K562 (cell line): ENCODE measurements around the gene WDFY2. TPM values are rescaled to one million over a fixed set of nuclear protein-coding genes. Genes with fewer than 3 reads are reported as not detected.

Source experiments
- BRD9 ChIP-seq: fragments of 450-650 bp; IDR thresholded peaks from 2 replicates; pipeline ENCODE4 v1.6.1; 2018; ENCODE audit warnings: low read depth; ENCODE audit not compliant: partially characterized antibody
- BRF1 ChIP-seq: IDR thresholded peaks from 3 replicates; pipeline ENCODE4 v1.6.1; 2011; ENCODE audit warnings: borderline replicate concordance, mild to moderate bottlenecking; ENCODE audit not compliant: insufficient read length; ENCODE audit errors: extremely low read depth
- FOXA3 ChIP-seq, 2 experiments: fragments of 450-650 bp in 1 of 2; sonication (generic) in 1 of 2; formaldehyde crosslinking; IDR thresholded peaks in 1 of 2; conservative IDR thresholded peaks in 1 of 2; 2 replicates each; pipeline versions ENCODE4 v1.4.0 to v1.8.0; 2020 to 2022; ENCODE audit warnings: mild to moderate bottlenecking in 2 of 2, missing genetic modification reagents in 1 of 2
- FOXO4 ChIP-seq: fragments of 450-650 bp; formaldehyde crosslinking; IDR thresholded peaks from 2 replicates; pipeline ENCODE4 v1.4.0; 2020; ENCODE audit warnings: mild to moderate bottlenecking, moderate library complexity
- HBP1 ChIP-seq: fragments of 450-650 bp; formaldehyde crosslinking; IDR thresholded peaks from 2 replicates; pipeline ENCODE4 v1.4.0; 2022; ENCODE audit warnings: missing genetic modification characterization
- ID3 ChIP-seq, 2 experiments: fragments of 250-450 bp in 1 of 2; fragments of 450-650 bp in 1 of 2; sonication (Bioruptor Pico) in 1 of 2; IDR thresholded peaks; 2 replicates each; pipeline versions ENCODE4 v1.6.1 to v1.8.0; 2016 to 2021; ENCODE audit warnings: mild to moderate bottlenecking in 2 of 2, moderate library complexity in 2 of 2, missing compliant biosample characterization in 1 of 2, missing genetic modification characterization in 1 of 2
- IFI16 ChIP-seq: fragments of 250-450 bp; sonication (Bioruptor Pico); IDR thresholded peaks from 2 replicates; pipeline ENCODE4 v2.1.2; 2022; ENCODE audit warnings: mild to moderate bottlenecking, inconsistent platforms
- MAX ChIP-seq: sonication (generic); formaldehyde crosslinking; IDR thresholded peaks from 2 replicates; pipeline ENCODE4 v1.9.0; 2022; ENCODE audit warnings: mild to moderate bottlenecking, missing genetic modification reagents
- MYC ChIP-seq, 2 experiments: fragments of 250-450 bp in 1 of 2; sonication (Bioruptor Pico) in 1 of 2; IDR thresholded peaks; 2 replicates each; pipeline versions ENCODE4 v1.5.1 to v1.6.1; 2012 to 2021; ENCODE audit warnings: low read depth in 2 of 2, borderline replicate concordance in 1 of 2, improper control_type of control experiment in 1 of 2, low read length in 1 of 2, mild to moderate bottlenecking in 1 of 2, moderate library complexity in 1 of 2
- NFIX ChIP-seq: fragments of 250-450 bp; sonication (Bioruptor Pico); IDR thresholded peaks from 2 replicates; pipeline ENCODE4 v1.4.0; 2020; ENCODE audit warnings: low read depth, mild to moderate bottlenecking, moderate library complexity
- PATZ1 ChIP-seq: fragments of 250-450 bp; sonication (Bioruptor Pico); IDR thresholded peaks from 2 replicates; pipeline ENCODE4 v1.5.0; 2020; ENCODE audit warnings: mild to moderate bottlenecking, borderline replicate concordance
- POLR2AphosphoS5 ChIP-seq: IDR thresholded peaks from 2 replicates; pipeline ENCODE4 v1.6.1; 2011; ENCODE audit warnings: mild to moderate bottlenecking, low read depth, low read length, moderate library complexity; ENCODE audit not compliant: control insufficient read depth, insufficient read depth
- RAD51 ChIP-seq: fragments of 450-650 bp; IDR thresholded peaks from 2 replicates; pipeline ENCODE4 v1.7.1; 2016; ENCODE audit warnings: low read depth, mild to moderate bottlenecking, borderline replicate concordance
- RUNX1 ChIP-seq: sonication (generic); IDR thresholded peaks from 2 replicates; pipeline ENCODE4 v1.6.1; 2016; ENCODE audit warnings: antibody characterized with exemption, low read depth
- SMARCA5 ChIP-seq: fragments of 450-650 bp; IDR thresholded peaks from 2 replicates; pipeline ENCODE4 v1.6.1; 2016
- TAL1 ChIP-seq: fragments of 450-650 bp; IDR thresholded peaks from 2 replicates; pipeline ENCODE4 v1.6.1; 2016; ENCODE audit warnings: mild to moderate bottlenecking
- TCF7L2 ChIP-seq: fragments of 150-350 bp; IDR thresholded peaks from 2 replicates; pipeline ENCODE4 v1.6.1; 2016; ENCODE audit warnings: low read depth, mild to moderate bottlenecking, low read length, moderate library complexity
- YBX1 ChIP-seq: fragments of 450-650 bp; IDR thresholded peaks from 2 replicates; pipeline ENCODE4 v1.7.1; 2016; ENCODE audit warnings: mild to moderate bottlenecking
- ZNF133 ChIP-seq: fragments of 250-450 bp; sonication (Bioruptor Pico); IDR thresholded peaks from 2 replicates; pipeline ENCODE4 v1.4.0; 2020; ENCODE audit warnings: mild to moderate bottlenecking
- ZNF239 ChIP-seq: fragments of 250-450 bp; sonication (Bioruptor Pico); IDR thresholded peaks from 2 replicates; pipeline ENCODE4 v1.4.0; 2020; ENCODE audit warnings: mild to moderate bottlenecking
- ZNF778 ChIP-seq: fragments of 450-650 bp; formaldehyde crosslinking; IDR thresholded peaks from 2 replicates; pipeline ENCODE4 v1.4.0; 2020; ENCODE audit warnings: mild to moderate bottlenecking, moderate library complexity
- ZNF785 ChIP-seq: fragments of 250-450 bp; sonication (Bioruptor Pico); IDR thresholded peaks from 2 replicates; pipeline ENCODE4 v1.4.0; 2020; ENCODE audit warnings: mild to moderate bottlenecking
- polyA plus RNA-seq, 8 experiments: library from polyadenylated mRNA; depleted of rRNA in 4 of 8; stranded (reverse) in 5 of 8; unstranded in 3 of 8; fragments of >200 nt; fragmentation: Nextera tagmentation in 2 of 8; fragmentation: Illumina TruSeq in 1 of 8; extraction: Ambion mirVana in 2 of 8; extraction: Trizol in 1 of 8; gene quantifications; 2 replicates each; pipeline versions ENCODE4 v1.2.1 to v1.2.3, GENCODE V29; 2011 to 2014; ENCODE audit warnings: inconsistent platforms in 1 of 8, missing spikeins in 1 of 8
- total RNA-seq, 7 experiments: library from RNA; depleted of rRNA in 6 of 7; stranded (reverse); fragments of >200 nt in 6 of 7; fragmentation: Illumina TruSeq in 2 of 7; extraction: Trizol in 2 of 7; gene quantifications; 2 replicates each; pipeline versions ENCODE4 v1.2.1 to v1.2.3, GENCODE V29; 2011 to 2021; ENCODE audit warnings: low replicate concordance in 1 of 7

Gene WDFY2
- total and polyA plus RNA-seq, 9 of the 15 experiments (the other 6 are each of a cell fraction or from before 2014, with no cell fraction given): 0.66 to 6.4 (median 4.4) TPM

GRCh38 chr13:51804295-51805172 lies 220.3 kb downstream of the WDFY2 start (continued):
- no peak for TF ChIP-seq BRF1
- TF ChIP-seq RAD51: no peak
- TF ChIP-seq MAX (CRISPR knock-in tag): no peak
- 0 out of 2 replicates have a peak, but pooled peaks have one; percentile 2 for TF ChIP-seq POLR2AphosphoS5
- no peak for TF ChIP-seq SMARCA5
- 0 out of 2 replicates have a peak, but pooled peaks have one; percentile 3 for TF ChIP-seq MYC (IDR thresholded peaks at IDR 0.05; ENCODE audit: low read depth, low read length)
- TF ChIP-seq MYC (CRISPR knock-in tag; IDR thresholded peaks at IDR 0.05; ENCODE audit: borderline replicate concordance, low read depth): no peak
- no peak for TF ChIP-seq ID3 (CRISPR knock-in tag; IDR thresholded peaks at IDR 0.05)
- TF ChIP-seq ID3 (tag; IDR thresholded peaks at IDR 0.05): no peak
- TF ChIP-seq YBX1: no peak
- no peak for TF ChIP-seq BRD9
- no peak for TF ChIP-seq RUNX1
- TF ChIP-seq ZNF785: no peak
- TF ChIP-seq PATZ1 (CRISPR knock-in tag): no peak
- no peak for TF ChIP-seq FOXA3 (CRISPR knock-in tag; conservative IDR thresholded peaks at IDR 0.05 in 1 of 2, IDR thresholded peaks at IDR 0.05 in 1 of 2)
- TF ChIP-seq ZNF133 (CRISPR knock-in tag): no peak
- TF ChIP-seq TCF7L2: no peak
- TF ChIP-seq TAL1: no peak
- TF ChIP-seq ZNF239 (CRISPR knock-in tag): no peak; the same call in 1 of the 2 replicates
- TF ChIP-seq FOXO4 (CRISPR knock-in tag): no peak
- TF ChIP-seq HBP1: no peak
- TF ChIP-seq IFI16: no peak
- TF ChIP-seq NFIX (CRISPR knock-in tag): no peak
- no peak for TF ChIP-seq ZNF778 (CRISPR knock-in tag)
